DOHH2 (cell line): Measurements from ENCODE around the gene RNU2-1.
"Not testable (repeated sequence)": the region's sequence is repeated elsewhere in the genome, so short reads cannot be mapped to it uniquely, and the experiment has no call there.

ENCODE experiments used
- CTCF ChIP-seq: fragments of 200-600 bp; sonication (generic); IDR thresholded peaks from one replicate; pipeline ENCODE4 v1.5.1; 2014; ENCODE audit warnings: antibody characterized with exemption, mild to moderate bottlenecking, low read depth, low read length; ENCODE audit not compliant: poor library complexity, severe bottlenecking
- EZH2phosphoT487 ChIP-seq: fragments of 200-600 bp; sonication (generic); IDR thresholded peaks from 2 replicates; pipeline ENCODE4 v1.6.1; 2017; ENCODE audit warnings: borderline replicate concordance, mild to moderate bottlenecking, antibody characterized with exemption, low read length, moderate library complexity, mixed read lengths

- not testable (repeated sequence) for TF ChIP-seq CTCF, EZH2phosphoT487
These were observed 38.7 kb upstream of the RNU2-1 start for GRCh38 chr17:43272483-43272882.
